NCI-H226 (cell line): ENCODE data around the gene TCF20.

ENCODE experiments used
- DNase-seq: peaks from one replicate; pipeline ENCODE4 v3.0.0-alpha.2; 2015

Gene TCF20

DNA sequence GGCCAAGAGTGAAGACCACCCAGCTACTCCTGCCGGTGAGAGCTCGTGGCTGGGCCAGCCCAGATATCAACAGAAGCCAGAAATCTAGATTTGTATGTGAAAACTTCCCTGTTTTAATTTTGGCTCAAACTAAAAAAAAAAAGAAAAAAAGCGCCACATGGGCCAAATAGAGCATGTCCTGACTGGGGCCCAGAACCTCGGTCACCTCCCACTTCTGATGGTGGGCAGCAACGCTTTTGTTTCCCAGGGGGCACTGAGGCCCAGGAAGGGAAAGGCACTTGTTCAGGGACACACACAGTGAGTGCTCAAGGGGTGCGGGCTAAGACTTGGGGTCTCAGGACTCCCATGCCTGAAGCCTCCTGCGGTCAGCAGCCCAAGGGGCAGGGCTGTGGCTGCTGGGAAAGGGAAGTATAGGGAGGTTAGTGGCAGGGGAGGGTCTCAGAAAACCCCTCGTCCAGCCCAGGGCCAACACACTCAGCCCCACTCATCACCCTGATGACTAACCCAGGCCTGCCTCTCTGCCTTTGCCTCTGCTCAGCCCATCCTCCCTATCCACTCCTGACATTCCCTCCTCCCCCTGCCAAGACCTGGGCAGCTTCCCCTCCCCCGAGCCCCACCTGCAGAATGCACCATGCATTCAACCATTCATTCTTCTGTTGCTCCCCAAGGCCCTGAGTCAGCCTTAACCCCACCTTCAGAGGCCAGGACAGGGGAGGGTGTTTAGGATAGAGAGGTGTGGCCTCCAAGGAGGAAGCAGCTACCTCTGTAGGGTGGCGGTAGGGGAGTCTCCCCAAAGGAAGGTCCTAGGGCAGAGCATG, 30.0 kb upstream of the TCF20 start:
- peak; percentile 61 for DNase-seq

DNA sequence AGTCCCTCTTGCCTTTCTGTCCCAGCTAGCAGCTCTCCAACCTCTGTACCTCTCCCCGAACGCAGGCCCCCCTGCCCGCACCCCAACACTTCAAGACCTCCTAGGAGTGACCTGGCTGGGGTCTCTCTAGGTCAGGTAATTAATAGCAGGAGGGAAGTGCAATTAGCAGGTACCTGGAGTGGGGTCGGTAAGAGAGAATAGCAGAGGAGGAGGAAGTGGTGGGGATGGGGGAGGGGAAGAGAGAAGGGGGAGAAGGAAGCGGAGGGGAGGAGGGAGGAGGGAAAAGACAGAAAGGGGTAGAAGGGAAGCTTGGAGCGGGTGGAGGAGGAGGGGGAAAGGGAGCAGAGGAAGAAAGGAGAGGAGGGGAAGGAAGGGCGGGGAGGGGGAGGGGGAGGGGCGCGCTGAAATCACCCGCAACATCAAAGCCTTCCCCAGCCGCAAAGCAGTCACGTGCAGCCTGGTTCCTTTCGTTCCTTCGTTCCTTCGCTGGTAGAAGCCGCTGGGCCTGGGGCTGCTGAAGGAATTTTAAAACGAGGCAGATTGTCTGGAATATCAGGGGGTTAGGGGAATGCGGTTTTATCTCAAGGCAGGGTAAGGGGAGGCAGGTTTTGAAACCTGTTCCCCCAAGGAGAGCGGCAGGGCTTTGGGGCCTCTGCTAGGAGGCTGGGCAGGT, 29.3 kb upstream of the TCF20 start:
- DNase-seq: no peak

DNA sequence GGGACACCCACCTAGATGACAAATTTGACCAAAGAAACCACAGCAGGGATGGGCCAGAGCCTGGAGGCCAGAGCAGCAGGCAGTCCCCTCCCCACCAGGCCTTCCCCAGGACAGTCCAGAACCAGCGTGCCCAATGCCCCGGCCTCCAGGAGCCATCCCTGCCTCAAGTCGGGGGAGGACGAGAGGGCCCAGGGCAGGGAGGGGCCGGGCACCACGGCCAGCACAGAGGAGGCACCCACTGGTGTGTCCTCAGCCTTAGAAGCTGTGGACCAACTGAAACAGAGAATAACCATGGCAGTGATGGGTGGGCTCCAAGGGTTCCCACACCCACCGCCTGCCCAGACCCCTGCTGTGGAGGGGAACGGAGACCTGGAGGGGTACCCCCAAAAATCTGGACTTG, 28.3 kb upstream of the TCF20 start:
- DNase-seq: no peak

DNA sequence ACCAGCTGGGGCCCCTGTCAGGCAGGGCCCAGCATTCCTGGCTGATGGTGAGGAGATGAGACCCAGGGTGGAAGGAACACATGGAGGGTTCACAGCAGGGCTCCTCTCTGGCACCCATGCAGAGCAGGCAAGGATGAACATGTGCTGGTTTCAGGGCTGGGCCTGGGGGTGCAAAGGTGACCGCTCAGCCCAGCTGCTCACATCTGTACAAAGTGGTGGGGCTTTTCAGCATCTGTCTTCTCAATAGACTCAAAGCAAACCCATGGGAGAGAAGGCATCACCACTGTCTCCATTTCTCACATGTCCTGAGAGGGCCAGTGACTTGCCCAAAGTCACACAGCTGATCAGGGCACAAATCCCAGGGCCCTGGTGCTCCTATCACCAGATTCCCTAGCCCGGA, 27.3 kb upstream of the TCF20 start:
- no peak for DNase-seq

DNA sequence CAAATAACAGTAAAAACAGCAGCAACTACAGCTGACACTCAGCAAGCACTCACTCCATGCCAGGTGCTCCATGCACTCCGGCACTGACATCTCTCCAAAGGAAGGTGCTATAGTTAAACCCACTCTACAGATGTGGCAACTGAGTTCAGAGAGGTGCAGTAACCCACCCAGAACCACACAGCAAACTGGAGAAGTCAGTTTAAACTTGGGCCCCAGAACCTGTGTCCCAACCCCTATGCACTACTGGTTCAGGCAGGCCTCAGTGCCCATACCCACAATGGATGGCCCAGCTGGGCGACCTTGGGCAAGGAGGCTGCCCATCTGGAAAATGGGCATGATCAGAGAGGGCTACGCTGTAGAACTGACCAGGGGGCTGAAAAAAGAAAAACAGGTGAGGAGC, 26.4 kb upstream of the TCF20 start:
- no peak for DNase-seq

DNA sequence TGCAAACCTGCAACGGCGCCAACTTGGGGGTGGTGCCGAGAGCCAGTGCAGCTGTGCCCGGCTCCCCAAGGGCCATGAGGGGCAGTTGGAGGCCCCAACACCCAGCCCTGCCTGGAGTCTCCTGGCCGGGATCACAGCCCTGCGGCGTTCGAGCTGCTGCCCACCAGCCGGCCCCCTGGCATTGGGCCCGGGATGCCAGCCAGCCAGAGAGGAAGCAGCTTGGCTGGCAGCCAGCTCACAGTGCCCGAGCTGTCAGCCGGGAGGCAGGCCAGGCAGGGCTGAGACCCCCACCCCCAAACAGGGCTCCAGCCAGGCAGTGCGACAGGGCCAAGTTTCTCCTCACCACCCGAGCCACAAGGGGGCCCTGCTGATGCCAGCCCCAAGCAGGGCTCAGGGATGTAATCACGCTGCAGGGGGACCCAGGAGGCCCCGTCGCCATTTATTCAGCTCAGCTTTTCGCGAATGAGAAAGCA, 26.0 kb upstream of the TCF20 start:
- no peak for DNase-seq

DNA sequence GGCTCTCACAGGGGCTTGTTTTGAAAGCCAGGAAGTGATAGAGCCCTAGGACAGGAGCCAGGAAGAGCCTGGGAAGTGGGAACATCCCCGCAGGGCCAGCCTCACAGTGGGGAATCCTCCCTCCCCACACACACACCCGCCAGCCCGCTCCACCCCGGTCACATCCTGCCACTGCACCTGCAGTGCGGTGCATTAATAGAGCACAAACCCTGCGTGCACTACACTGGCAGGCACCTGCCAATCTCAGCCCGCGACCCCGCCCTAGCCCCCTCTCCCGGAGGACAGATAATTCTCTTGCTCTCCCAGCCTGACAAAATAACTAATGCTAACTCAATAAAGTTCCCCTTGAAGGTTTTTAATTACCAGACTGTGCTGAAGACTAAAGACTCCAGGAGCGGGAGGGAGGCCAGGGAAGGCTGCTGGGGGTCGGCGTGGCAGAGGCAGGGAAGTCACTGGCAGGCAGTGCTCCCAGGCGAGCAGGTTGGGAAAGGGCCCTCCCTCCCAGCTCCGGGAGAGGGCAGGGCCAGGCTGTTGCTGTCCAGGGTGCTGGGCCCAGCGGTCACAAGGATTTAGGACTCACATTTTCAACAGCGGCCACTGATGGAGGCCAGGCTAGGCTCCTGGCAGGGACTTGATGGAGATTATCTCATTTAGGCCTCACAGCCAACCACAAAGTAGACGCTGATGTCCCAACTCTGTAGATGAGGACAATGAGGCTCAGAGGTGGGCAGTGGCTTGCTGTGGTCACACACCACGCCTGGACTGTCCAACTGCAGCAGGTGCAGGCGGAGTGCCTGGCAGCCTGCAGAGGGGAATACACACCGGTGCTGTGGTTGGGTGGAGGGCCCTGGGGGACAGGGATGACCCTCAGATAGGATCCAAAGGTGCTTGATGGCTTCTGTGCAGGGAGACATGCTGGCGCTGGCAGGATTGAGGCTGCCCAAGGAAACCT, 23.9 kb upstream of the TCF20 start:
- no peak for DNase-seq

DNA sequence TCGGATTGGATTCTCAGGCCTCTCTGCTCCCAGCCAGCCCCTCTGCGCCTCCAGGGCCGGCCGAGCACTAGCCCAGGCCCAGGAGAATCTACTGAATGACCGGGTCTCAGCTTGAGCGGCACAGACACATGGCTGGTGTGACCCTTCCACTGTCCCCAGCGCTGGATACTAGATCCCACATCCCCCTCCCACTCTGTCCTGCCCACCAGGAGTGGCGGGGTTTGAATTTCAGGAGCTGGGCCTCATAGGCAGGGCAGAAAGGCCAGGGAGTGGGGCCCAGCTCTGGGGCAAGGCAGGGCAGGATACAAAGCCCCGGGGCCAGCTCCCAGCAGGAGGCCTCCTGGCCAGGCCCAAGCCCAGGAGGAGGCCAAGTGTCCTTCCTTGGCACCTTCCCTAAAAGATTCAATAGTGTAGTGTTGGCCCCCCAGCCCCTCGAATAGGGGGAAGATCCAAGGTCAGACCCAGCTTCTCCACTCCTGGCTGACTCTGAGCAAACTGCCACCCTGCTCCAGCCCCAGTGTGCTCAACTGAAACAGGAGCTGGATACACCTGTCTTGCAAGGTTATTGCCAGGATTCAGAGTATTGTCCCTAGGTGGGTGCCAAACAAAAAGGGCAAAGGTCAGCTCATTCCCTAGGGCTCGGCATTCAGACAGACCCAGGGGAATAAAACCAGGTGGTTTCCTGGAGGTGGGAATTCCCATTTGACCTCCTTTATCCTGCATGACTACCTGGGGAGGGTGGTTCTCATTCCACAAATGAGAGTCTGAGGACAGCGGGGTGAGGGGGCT, 22.5 kb upstream of the TCF20 start:
- DNase-seq: no peak

DNA sequence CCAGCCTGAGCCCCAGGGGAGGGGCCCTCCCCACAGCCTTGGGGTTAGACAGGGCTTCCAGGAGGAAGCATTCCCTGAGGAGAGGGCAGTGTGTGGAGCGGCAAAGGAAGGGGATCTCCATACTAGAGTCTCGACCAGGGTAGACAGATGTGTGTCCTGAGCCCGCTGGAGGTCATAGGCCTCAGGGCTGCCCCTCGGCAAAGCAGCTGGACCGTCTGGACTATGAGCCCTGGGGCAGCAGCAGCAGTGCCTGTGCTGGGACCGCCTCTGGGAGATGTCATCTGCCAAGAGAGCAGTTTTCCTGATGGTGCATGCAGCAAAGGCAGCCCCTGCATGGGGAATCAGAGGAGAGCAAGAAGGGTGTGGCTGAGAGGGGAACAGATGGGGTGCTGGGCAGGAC, 20.8 kb upstream of the TCF20 start:
- DNase-seq: no peak

DNA sequence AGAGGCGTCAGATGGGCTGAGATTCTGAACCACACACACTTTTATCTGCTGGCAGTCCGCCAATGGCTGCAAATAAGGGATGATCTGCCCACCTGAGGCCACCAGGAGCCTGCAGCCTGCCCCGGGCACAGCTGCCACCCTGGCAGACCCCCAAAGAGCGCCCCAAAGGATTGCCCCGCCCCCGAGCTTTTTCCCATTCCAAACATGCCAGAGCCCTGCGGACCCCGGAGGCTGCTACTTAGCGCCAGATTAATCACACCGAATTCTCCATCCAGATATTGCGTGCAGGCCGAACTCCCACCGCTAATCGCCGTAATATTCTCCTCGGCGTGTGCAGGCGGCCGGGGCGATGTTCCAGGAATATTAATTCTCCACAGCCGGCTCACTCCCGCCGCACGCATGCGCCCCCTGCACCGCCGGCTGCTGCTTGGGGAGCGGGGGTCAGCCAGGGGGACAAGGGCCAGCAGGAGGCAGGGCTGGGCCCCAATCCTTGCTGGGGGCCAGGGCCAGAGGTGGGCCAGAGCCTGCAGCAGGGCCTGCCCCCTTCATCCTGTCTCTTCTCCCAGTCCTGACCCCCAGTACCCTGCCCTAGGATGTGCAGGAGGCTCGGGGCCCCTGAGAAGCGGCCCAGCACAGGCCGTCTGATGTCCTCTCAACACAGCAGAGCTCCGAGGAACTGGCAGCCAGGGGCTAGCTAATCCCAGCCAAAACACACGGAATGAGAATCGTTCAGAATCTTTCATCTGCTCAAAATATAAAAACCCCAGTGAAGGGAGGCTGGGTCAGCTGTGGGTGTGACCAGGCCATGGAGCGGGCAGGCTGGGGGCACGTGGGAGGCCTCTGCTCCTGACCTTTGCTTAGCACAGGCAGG, 19.5 kb upstream of the TCF20 start:
- DNase-seq: no peak

DNA sequence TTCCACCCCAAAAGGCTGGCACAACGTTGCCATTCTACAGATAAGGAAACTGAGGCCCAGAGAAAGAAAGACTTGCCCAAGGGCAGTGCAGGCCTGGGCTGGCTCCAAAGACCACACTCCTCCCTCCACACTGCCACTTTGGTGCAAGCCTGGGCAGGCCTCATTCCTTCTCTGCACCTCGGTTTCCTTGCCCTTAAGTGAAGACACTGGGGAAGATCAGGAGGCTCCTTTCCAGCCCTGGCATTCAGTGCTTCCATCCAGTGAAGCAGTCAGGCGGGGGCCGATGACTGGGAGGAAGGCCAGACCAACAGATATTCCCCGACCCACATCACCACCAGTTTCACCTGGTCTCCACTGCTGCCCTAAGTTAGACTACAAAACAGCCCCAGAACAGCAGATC, 18.3 kb upstream of the TCF20 start:
- no peak for DNase-seq

DNA sequence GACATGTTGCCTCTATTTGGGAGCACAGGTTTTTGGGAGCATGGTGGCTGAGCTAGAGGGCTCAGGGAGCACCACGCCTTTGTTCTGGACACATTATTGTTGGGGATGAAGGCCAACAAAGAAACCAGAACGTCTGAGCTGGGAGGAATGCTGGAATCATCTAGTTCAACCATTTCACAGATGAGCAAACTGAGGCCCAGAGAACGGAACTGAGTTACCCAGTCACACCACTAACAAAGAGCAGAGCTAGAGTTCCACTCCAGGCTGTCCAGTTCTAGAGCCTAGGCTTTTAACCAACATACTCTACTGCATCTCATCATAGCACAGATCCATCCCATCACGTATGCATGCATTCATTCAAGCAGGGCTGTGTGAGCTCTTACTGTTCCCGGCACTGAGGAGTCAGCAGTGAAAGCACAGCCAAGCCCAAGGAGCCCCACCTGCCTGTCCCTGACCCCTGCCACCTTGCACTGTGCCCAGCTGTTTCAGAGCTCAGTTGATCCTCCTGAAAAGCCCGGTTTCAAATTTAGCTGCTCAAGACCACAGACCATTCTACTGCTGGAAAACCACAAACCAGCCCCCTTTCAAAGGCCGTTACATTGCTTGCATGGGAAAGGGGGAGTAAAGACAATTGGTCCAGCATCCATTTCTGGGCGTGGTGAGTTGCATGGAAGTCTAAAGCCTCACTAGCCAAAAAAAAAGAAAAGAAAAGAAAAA, 16.9 kb upstream of the TCF20 start:
- DNase-seq: no peak

DNA sequence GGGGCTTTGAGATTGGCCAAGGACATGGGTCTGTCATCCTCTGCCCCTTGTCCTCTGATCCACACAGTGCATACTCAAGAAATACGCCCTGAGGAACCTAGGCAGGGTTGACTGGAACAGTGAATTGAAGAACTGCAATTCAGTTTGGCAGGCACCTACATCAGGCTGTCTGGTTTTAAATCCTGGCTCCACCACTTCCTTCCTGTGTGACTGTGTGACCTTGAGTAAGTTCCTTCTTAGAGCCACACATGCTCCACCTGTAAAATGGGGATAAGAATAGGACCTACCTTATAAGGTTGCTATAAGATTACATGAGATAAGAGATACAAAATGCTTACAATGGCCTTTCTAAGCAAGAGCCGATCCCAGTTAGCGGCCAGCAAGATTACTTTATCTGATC, 15.8 kb upstream of the TCF20 start:
- no peak for DNase-seq

DNA sequence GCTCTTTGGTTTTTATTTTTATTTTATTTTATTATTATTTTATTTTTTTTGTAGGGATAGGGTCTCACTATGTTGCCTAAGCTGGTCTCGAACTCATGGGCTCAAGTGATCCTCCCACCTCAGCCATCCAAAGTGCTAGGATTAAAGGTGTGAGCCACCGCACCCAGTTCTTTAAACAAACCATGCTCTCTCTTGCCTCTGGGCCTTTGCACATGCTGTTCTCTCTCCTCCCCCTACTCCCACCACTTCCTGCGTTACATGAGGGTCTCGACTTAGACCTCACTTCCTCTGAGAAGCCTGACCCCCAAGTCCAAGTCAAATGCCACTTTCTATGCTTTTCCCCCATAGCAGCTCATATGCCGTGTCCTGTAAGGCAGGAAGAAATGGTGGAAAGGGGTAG, 15.2 kb upstream of the TCF20 start:
- DNase-seq: no peak

DNA sequence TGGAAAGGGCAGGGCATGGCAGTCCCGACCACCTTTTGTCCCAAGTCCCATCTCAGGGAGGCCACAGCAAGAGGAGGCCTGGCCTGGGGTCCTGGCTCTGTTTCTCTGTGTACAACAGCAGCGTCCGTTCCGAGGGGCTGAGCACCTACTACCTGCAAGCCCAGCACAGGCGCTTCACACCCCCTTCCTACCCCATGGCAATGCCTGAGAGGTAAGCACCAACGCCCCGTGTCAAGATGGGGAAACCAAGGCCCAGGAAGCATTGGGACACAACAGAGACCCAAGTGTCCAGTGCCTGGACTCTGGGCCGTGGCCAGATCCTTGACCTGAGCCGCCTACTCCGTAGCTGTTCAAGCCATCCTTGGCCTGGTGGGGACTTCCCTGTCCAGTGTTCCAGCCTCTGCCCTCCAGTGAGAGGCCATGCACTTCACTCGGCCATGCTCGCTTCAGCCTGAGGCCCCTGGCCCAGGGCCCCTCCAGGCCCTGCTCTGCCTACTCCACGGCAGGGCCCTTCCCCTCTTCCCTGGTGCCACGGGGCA, 14.3 kb upstream of the TCF20 start:
- DNase-seq: no peak

DNA sequence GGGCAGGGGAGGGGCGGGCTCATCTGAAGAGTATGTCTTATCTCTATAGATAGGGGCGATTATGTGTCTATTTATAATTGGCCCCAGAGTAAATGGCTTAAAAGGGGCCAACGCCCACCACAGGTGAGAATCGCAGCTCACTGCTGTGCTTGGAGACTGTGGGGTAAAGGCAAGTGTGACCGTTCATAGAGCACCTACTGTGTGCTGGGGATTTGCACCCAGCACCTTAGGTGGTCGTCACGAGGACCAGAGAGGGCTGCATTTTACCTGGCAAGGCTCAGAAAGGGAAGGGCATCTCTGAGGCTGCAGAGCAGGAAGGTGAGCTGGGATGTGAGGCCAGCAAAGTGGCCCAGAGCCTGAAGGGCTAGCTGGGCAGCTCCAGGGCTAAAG, 13.7 kb upstream of the TCF20 start:
- DNase-seq: no peak

DNA sequence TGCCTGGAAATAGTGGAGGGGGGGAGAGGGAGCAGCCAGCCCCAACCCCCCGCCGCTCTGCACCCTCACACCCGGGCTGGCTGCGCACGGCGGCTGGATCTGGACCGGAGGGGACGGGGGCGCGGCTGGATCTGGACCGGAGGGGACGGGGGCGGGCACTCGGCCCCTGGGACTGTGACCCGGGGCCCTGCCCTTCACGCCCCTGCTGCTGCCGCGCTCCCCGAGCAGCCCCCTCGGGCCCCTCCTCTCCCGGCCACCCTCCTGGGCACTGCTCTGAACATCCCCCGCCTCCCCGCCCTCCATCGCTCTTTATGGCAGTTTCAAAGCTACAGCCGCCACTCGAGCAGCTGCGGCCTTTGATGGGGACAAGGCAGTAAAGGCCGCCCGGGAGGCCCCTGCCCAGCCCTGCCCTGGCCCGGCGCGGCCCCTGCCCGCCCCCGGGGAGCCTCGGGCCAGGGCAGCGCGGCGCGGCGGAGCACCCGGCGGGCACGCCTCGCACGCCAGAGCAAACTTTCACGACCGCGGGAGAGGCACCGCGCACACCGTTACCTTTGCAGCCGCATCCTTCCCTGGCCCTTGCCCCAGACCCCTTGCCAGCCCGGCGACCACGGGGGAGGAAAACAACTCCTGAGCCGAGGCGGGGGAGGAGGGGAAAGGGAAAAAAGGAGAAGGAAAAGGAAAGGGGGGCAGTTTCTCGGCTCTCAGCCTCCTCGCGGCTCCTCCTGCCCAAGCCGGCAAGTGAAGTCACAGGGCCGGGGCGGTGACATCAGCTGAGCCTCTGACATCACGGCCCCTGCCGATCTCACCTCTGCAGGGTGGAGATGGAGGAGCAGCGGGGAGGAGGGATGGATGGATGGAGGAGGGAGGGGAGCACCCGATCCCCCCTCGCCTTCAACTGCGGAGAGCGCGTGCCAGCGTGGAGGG, 13.1 kb upstream of the TCF20 start:
- no peak for DNase-seq

DNA sequence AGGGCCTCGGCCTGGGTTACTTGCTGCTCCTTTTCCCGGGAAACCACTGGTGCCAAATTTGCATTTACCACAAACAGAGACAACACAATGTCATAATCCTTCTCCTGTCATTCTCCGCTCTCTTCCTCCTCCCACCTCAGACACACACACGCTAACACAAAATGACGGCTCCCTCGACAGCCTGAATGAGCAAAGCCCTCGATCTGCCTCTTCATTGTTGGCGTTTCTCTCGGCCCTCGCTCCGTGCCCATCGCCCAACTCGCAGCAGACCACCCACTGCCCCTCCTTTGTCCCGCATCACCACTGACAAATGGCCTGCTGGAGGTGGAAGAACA, 12.5 kb upstream of the TCF20 start:
- DNase-seq: no peak

DNA sequence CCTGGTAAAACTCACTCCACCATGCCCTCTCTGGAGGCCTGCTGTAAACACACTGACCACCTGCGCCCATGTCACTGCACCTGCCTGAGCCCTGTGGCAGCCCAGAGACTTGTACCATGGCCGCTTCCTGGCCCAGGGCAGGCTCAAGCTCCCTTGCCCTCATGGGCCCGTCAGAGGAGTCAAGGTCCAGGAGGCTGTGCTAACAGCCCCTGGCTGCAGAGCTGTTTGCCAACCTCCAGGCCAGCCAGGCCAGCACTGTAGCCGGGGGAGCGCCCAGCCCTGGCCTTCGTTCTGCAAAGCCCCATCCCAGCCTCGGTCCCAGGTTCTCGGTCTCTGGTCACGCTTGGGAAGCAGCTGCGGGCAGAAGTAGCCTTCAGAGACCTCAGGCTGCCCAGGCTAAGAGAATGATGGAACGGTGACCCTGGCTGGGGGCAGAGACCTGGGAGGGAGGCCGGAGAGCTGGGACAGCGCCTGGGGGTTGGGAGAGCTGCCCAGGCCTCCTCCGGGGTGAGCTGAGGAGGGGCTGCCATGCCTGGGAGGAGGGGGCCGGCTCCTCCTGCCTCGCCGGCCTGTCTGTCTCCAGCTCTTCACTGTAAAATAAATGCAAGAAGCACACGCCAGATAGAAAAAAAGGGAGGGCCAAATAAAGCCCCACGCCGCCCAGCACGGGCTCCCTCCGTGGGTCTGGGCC, 11.9 kb upstream of the TCF20 start:
- DNase-seq: no peak
